IPS DF 6.9 (cell line): ENCODE data around the gene ADGRL3.

Source experiments
- DNase-seq: peaks from one replicate; pipeline ENCODE4 v3.0.0-alpha.2; 2013; ENCODE audit warnings: low read depth, low spot score
- H3K27ac ChIP-seq: one replicate; pipeline ENCODE4 v1.5.1; 2013; ENCODE audit warnings: low read length, control low read depth
- H3K27me3 ChIP-seq: 2 replicates; pipeline ENCODE4 v1.6.1; 2013; ENCODE audit warnings: mild to moderate bottlenecking, low read length; ENCODE audit not compliant: control insufficient read depth, insufficient read depth
- H3K36me3 ChIP-seq: 2 replicates; pipeline ENCODE4 v1.6.1; 2013; ENCODE audit warnings: low read length; ENCODE audit not compliant: control insufficient read depth, insufficient read depth
- H3K4me1 ChIP-seq: 2 replicates; pipeline ENCODE4 v1.6.1; 2013; ENCODE audit warnings: low read length; ENCODE audit not compliant: control insufficient read depth, insufficient read depth
- H3K4me3 ChIP-seq: 2 replicates; pipeline ENCODE4 v1.5.1; 2013; ENCODE audit warnings: mild to moderate bottlenecking, low read length
- H3K9me3 ChIP-seq: 2 replicates; pipeline ENCODE4 v1.6.1; 2013; ENCODE audit warnings: low read length, inconsistent platforms; ENCODE audit not compliant: control insufficient read depth, insufficient read depth
- WGBS: extraction: QIAGEN DNeasy Blood & Tissue Kit; methylation state at CpG from one replicate; pipeline ENCODE4 v1.1.7; 2013; ENCODE audit warnings: mixed read lengths, missing lambda C conversion rate; ENCODE audit not compliant: insufficient read length, insufficient coverage; 5-methylcytosine and 5-hydroxymethylcytosine counted together

ADGRL3 gene

GRCh38 chr4:61224573-61224972, 24.4 kb downstream of the ADGRL3 start:
- no peak for DNase-seq
- no peaks in the 10 kb centered on the region for H3K36me3 ChIP-seq
- H3K27me3 ChIP-seq = no peaks in the 10 kb centered on the region
- H3K4me3 ChIP-seq = no peak overlapping the region
- 100% methylated on average over 1 of the region's 8 CpGs for WGBS
- H3K9me3 ChIP-seq = no peaks in the 10 kb centered on the region
- no peak overlapping the region for H3K27ac ChIP-seq
- H3K4me1 ChIP-seq = no peaks in the 10 kb centered on the region

DNA sequence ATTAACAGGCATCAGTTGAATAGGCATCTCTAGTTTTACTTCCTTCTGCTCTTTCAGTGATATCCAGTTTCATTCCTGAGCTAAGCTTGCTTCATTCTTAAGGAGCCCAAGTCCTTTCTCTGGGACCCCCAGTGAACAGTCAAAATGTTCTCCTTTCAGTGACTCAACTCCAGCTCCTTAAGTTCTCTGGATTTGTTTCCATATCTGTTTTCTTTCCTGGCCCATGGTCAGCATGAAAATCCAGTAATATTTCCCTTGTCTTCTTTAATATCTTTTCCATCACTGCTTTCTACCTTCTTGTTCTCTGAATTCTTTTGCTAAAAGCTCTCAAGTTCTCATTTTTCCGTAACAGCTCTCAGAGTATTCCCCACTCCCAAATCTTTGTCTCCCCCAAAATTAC, 25.5 kb downstream of the ADGRL3 start:
- H3K27me3 ChIP-seq = no peaks in the 10 kb centered on the region
- H3K9me3 ChIP-seq = no peaks in the 10 kb centered on the region
- WGBS = no CpG with 5 or more reads among the region's 1 CpG
- no peaks in the 10 kb centered on the region for H3K4me1 ChIP-seq
- DNase-seq = no peak
- H3K27ac ChIP-seq = no peak overlapping the region
- no peaks in the 10 kb centered on the region for H3K36me3 ChIP-seq
- no peak overlapping the region for H3K4me3 ChIP-seq

DNA sequence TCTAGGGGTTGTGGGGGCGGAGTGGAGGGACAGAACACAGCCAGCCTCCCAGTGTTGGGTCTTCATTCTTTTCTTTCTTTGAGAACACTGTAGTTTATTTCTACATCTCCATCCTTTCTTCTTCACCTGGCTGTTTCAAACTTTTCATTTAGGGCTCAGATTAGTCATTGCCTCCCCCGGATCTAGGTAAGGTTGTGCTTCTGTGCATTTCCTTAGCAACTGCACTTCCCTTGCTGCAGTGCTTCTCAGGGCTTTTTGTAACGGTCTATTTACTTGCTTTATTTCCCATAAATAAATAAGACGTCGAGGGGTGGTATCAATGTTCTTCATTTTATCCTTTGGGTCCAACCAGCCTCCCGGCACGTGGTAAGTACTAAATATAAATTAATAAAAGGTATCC, 31.3 kb downstream of the ADGRL3 start:
- Histone ChIP-seq H3K9me3 (no peaks in the 10 kb centered on the region), H3K27ac (no peak overlapping the region), H3K4me3 (no peak overlapping the region), H3K36me3 (no peaks in the 10 kb centered on the region), H3K27me3 (no peaks in the 10 kb centered on the region), H3K4me1 (no peaks in the 10 kb centered on the region)
- no peak for DNase-seq
- WGBS = no CpG with 5 or more reads among the region's 7 CpGs

DNA sequence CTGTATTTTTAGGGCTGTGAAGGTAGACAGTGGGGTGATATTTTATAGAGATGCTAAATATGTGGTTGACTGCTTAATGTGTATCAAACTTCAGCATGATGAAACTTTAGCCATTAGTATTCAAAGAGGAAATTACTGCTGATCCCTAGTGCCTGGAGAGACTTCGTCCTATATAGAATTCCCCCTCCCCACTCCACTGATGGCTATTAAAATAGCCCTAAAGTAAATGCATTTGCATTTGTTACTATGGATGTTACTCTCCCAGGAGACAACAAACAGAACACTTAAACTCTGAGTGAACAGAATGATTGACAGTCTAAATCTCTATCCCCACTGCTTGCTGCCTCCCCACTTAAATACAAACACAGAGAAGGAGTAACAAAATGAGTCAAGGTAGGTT, 39.1 kb downstream of the ADGRL3 start:
- H3K4me1 ChIP-seq = no peaks in the 10 kb centered on the region
- no peaks in the 10 kb centered on the region for H3K27me3 ChIP-seq
- H3K9me3 ChIP-seq = no peaks in the 10 kb centered on the region
- no peak for DNase-seq
- no CpG with 5 or more reads among the region's 1 CpG for WGBS
- no peak overlapping the region for H3K27ac ChIP-seq
- no peaks in the 10 kb centered on the region for H3K36me3 ChIP-seq
- no peak overlapping the region for H3K4me3 ChIP-seq

- Histone ChIP-seq H3K4me3 (no peak overlapping the region), H3K27me3 (no peaks in the 10 kb centered on the region), H3K36me3 (no peaks in the 10 kb centered on the region), H3K4me1 (0 out of 2 replicates have a peak, but pooled peaks cover 1% of the 10 kb centered on the region), H3K9me3 (no peaks in the 10 kb centered on the region), H3K27ac (no peak overlapping the region)
- DNase-seq = no peak
- no CpG with 5 or more reads among the region's 2 CpGs for WGBS
These were observed 43.8 kb downstream of the ADGRL3 start for GRCh38 chr4:61243962-61244361.

DNA sequence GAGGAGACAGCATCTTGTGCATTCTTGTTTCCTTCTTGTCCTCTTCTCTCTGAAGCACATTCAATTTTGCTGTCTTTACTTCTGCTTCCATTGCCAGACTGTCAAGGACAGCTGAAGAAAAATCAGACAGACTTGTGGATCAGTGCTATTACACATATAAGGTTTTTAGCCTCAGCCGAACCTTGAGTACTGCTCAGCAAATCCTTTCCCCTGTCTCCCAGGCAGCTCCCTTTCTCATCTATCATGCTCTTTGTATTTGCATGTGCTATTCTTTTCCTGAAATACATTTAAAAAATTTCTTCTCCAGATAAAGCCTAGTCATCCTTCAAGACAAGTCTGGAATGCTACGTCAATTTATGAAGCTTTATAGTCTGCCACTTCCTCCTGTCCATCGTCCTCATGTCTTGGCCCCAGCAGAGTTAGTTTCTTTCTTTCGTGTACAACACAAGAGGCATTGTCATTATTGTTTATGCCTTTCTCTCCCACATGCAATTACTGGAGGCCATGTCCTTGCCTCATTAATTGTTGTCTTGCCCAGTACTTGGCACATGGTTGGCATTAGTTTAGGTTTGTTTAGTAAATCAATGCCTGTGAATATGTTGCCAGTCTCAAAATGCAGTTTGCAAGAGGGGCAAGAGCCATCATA, 45.1 kb downstream of the ADGRL3 start:
- Histone ChIP-seq H3K36me3 (no peaks in the 10 kb centered on the region), H3K9me3 (no peaks in the 10 kb centered on the region), H3K4me1 (0 out of 2 replicates have a peak, but pooled peaks cover 1% of the 10 kb centered on the region), H3K27ac (no peak overlapping the region), H3K4me3 (no peak overlapping the region), H3K27me3 (no peaks in the 10 kb centered on the region)
- no CpG with 5 or more reads among the region's 4 CpGs for WGBS
- no peak for DNase-seq

DNA sequence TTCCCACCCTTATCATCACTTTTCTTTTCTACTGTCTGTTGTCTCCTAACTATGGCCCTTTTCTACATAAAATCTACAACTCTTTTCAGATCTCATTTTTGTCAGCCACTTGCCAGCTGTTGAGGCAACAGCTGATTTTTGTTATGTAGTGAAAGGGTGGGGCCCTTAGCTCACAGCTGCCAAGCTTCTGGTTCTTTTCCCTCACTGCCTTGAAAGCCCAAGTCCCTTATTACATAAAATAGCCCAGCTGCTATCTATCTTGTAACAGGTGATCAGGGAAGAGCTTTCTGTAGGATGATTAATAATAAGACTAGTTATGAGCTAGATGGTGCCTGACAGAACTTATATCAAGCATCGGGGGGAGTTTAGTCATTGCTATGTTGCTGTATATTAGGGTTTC, 45.9 kb downstream of the ADGRL3 start:
- DNase-seq = no peak
- Histone ChIP-seq H3K4me1 (0 out of 2 replicates have a peak, but pooled peaks cover 1% of the 10 kb centered on the region), H3K36me3 (no peaks in the 10 kb centered on the region), H3K27ac (no peak overlapping the region), H3K27me3 (no peaks in the 10 kb centered on the region), H3K4me3 (no peak overlapping the region), H3K9me3 (no peaks in the 10 kb centered on the region)
- no CpG with 5 or more reads among the region's 1 CpG for WGBS

DNA sequence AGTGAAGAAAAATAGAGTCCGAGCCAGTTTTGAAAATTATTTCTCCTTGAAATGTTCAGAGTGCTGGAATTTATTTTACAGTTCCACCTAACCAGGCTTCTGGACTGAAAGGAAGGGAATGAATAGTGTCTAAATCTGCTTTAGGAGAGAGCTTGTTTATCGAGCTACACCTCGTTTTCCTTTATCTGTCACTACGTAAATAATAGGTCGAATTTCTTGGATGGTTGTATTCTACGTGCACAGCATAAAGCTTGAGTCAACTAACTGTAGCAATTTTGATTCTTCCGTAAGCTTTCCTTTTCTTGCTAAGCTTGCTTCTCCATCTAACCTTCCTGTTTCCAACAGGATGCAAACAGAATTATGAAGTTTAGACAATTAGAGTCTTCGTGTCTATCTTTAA, 48.6 kb downstream of the ADGRL3 start:
- no CpG with 5 or more reads among the region's 8 CpGs for WGBS
- no peak overlapping the region for H3K27ac ChIP-seq

GRCh38 chr4:61251129-61251528, 51.0 kb downstream of the ADGRL3 start:
- Histone ChIP-seq H3K36me3 (no peaks in the 10 kb centered on the region), H3K27ac (no peak overlapping the region), H3K27me3 (no peaks in the 10 kb centered on the region), H3K4me3 (no peak overlapping the region), H3K4me1 (no peaks in the 10 kb centered on the region), H3K9me3 (no peaks in the 10 kb centered on the region)
- no peak for DNase-seq
- WGBS = no CpG with 5 or more reads among the region's 6 CpGs

More for the DNA sequence above, 48.6 kb downstream of the ADGRL3 start:
- DNase-seq = no peak
- H3K4me1 ChIP-seq = 0 out of 2 replicates have a peak, but pooled peaks cover 1% of the 10 kb centered on the region
- H3K36me3 ChIP-seq = no peaks in the 10 kb centered on the region
- H3K4me3 ChIP-seq = no peak overlapping the region
- no peaks in the 10 kb centered on the region for H3K27me3 ChIP-seq
- H3K9me3 ChIP-seq = no peaks in the 10 kb centered on the region

GRCh38 chr4:61254406-61254805, 54.3 kb downstream of the ADGRL3 start:
- no peak for DNase-seq
- Histone ChIP-seq H3K27me3 (no peaks in the 10 kb centered on the region), H3K4me1 (no peaks in the 10 kb centered on the region), H3K36me3 (no peaks in the 10 kb centered on the region), H3K27ac (no peak overlapping the region), H3K4me3 (no peak overlapping the region), H3K9me3 (no peaks in the 10 kb centered on the region)
- WGBS = no CpG with 5 or more reads among the region's 3 CpGs

GRCh38 chr4:61273233-61273632, 73.1 kb downstream of the ADGRL3 start:
- H3K36me3 ChIP-seq = no peaks in the 10 kb centered on the region
- no peaks in the 10 kb centered on the region for H3K9me3 ChIP-seq
- DNase-seq = no peak
- H3K4me1 ChIP-seq = no peaks in the 10 kb centered on the region; the same call in 1 of the 2 replicates
- no CpG with 5 or more reads among the region's 6 CpGs for WGBS
- no peak overlapping the region for H3K27ac ChIP-seq
- no peaks in the 10 kb centered on the region for H3K27me3 ChIP-seq
- H3K4me3 ChIP-seq = no peak overlapping the region
